HG03039 (cell line): ENCODE measurements around the gene VPS35L.

Source experiments
- ATAC-seq: cut with Tn5 transposase; IDR thresholded peaks from one replicate; pipeline ENCODE4 v1.9.1; 2021; ENCODE audit warnings: mild to moderate bottlenecking, moderate library complexity; ENCODE audit not compliant: unreplicated experiment

Gene VPS35L

GRCh38 chr16:19595043-19595767, 39.7 kb downstream of the VPS35L start:
- no peak for ATAC-seq

DNA sequence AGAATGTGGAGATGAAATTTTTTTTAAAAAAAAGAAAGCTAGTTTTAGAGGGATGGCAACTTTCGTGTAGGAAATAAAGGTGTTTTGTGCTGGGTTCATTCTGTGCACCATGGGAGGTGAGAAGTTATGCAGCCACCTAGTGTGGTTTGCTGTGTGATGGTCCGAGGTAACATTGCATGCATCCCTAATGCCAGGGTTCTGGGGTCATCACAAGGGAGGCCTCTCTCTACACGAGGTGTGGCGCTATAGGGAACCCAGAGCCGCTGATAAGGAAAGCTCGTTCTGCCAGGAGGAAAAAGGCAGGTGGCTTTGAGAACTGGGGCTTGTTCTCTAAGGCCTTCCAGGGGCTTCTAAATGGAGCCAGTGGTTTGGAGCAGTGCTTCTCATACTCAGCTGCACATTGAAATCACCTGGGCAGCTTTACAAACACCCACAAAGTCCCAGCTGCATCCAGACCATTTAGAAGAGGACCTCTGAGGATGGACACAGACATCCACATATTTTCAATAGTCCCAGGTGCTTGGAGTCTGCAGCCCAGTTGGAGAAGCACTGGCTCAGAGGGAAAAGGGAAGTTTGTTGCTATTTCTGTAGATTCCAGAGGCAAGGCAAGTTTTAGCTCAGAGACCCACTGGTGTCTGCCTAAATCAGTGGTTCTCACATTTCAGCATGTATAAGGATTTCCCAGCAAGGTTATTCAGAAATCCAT, 43.5 kb downstream of the VPS35L start:
- ATAC-seq = no peak

- ATAC-seq = no peak
These were observed 44.6 kb downstream of the VPS35L start for GRCh38 chr16:19599968-19600716.

GRCh38 chr16:19601083-19601976, 45.8 kb downstream of the VPS35L start:
- ATAC-seq = no peak

DNA sequence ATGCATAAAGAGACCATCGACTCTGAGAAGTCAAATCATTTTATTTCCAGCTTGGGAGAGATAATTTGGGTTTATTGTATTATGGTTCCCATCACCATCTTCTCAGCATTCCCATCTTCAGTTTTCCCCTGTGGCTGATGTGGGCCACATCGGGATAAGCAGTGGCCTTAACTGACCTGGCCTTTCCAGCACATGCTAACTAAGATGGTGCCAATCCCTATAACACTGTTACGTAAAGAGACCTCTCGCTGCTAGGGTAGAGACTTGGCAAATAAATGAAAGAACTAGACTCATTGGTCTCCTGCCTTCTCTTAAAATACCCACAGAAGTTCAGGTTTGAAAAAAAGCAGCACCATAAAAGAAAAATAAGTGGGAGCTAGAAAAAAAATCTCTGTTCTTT, 49.4 kb downstream of the VPS35L start:
- no peak for ATAC-seq

DNA sequence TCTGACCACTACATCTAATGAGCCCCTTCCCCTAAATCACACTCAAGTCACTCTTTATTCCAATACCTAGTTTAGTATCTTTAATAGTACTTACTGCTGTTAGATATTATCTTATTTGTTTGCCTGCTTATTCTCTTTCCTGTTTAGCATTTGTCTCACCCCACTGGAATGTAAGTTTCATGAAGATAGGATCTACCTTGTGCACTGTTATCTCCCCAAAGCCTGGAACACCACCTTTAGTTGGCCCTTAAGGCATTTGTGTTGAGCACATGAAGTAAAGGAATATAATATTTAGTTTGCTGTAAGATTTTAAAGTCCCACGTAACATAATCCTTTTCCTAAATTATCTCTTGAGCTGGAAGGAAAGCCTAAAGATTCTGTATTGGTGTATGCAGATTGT, 50.2 kb downstream of the VPS35L start:
- no peak for ATAC-seq

DNA sequence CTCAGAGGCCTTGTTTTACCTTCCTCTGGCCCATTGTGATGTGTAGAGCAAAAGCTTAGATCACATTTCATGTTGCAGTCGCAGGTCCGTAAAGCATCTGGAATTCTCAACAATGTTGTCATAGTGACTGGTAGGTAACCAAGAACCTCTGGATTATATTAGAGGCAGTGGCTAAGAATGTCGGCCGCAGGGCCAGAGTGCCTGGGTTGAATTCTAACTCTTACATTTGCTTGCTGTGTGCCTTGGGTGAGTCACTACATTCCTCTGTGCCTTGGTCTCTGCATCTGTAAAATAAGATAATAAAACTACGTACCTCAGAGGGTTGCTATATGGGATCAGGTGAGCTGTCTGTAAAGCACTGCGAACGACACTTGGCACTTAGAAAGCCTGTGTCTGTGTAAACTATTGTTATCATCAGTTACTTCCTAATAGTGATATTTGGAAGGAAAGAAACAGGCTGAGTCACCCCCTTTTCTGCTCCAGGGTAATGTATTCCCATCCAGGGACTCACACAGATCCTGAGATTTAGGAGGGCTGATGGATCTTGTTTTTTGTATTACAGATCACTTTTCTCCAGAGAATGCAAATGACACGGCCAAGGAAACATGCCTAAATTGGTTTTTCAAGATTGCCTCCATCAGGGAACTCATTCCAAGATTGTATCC, 52.2 kb downstream of the VPS35L start:
- ATAC-seq = no peak

DNA sequence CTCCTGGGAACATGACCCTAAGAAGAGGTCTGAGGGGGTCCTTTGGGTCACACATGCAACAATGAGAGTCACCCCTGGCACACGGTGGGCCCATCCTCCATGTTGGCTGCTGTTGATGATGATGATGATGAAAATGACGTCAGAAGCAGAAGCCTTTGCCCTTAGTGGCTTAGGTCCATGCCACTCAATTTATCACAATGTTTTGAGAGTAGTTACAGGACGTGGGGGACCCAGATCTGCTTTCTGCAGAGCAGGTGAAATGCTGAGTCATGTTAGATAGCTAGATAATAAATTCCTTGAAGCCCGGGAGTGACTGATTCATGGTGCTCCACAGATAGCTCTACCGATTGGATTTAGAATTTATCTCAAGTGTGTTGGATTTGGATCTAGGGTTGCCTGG, 53.9 kb downstream of the VPS35L start:
- no peak for ATAC-seq

GRCh38 chr16:19610200-19610599, 54.7 kb downstream of the VPS35L start:
- ATAC-seq = no peak

- ATAC-seq = no peak
These were observed 58.3 kb downstream of the VPS35L start for GRCh38 chr16:19613834-19614233.

- ATAC-seq = no peak
These were observed 60.7 kb downstream of the VPS35L start for GRCh38 chr16:19616241-19616640.

GRCh38 chr16:19618876-19619275, 63.4 kb downstream of the VPS35L start:
- ATAC-seq = no peak

- ATAC-seq = no peak
These were observed 65.9 kb downstream of the VPS35L start for GRCh38 chr16:19621445-19621844.

DNA sequence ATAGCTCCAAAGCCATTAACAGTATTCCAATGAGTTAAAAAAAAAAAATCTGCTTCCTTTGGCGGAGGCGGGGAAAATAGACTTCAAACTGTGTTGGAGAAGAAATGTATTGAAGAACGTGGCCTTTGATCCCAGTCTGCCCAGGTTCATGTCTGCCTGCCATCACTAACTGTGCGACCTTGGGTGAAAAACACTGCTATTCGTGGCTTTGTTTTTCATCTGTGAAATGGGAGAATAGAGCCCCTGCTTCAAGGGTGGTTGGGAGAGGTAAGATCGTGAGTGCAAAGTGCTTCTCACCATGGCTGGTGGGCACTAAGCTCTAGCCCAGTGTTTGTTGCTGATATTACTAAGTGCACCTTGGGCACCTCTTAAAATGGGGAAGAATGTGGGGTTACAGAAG, 69.5 kb downstream of the VPS35L start:
- no peak for ATAC-seq

DNA sequence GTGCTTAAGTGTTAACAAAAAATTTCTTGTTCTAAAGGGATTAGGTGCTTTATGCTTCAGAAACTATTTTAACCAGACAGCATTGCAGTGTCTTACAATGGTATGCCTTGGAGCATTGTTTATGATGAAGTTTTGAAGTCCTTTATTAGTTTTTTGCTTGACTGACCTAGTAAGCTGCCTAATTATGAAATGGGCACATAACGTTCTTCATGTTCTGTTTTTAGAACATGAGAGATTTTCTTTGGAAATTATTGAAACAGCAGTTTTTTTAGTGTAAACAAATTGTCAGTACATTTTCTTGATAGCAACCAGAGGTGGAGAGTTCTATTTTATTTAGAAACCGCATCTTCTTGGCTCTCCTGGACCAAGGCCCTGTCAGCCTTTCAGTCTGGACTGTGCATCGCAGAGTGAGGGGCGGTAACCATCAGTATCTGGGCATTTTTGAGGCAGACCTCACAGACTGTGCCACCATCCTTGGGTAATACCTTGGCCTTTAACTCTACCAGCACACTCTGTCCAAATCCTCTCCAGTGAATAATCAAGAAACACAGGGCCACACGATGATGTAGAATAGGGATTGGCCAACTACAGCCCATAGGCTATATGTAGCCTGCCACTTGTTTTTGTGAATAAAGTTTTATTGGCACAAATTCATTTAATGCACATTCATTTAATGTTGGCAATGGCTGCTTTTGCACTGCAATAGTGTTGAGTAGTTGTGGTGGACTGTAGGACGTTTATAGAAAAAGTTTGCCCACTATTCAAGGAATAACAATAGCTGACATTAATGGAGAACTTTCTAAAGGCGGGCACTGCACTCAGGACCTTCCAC, 81.1 kb downstream of the VPS35L start:
- ATAC-seq = no peak

- no peak for ATAC-seq
These were observed 84.5 kb downstream of the VPS35L start for GRCh38 chr16:19639986-19640421.

- no peak for ATAC-seq
These were observed 87.0 kb downstream of the VPS35L start for GRCh38 chr16:19642501-19642900.

DNA sequence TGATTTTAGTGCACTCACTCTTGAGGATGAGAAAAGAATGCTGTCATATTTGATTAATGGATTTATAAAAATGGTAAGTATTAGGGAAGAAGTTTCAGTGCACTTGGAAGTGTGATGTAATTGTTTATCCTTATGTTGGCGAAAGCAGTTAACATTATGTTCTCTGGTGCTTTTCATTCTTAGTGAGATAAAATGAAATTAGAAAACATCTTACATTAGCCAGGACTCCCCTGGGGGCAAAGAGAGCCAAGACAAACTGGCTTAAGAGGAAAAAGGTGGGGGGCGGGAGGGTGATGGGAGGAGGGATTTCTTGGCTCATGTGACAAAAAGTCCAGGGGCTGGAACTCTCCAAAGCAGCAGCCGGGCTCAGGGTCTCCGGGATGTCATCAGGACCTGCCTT, 89.4 kb downstream of the VPS35L start:
- ATAC-seq = no peak

GRCh38 chr16:19645557-19645981, 90.1 kb downstream of the VPS35L start:
- ATAC-seq = no peak
